GM12872 (cell line): ENCODE data around the gene SGSH.

Experiments
- TF ChIP-seq, protein P1 (sequence below): IDR thresholded peaks from 3 replicates; pipeline ENCODE4 v1.5.1; 2011; ENCODE audit warnings: low read depth, mild to moderate bottlenecking, low read length, moderate library complexity; ENCODE audit not compliant: insufficient read depth

Gene SGSH

DNA sequence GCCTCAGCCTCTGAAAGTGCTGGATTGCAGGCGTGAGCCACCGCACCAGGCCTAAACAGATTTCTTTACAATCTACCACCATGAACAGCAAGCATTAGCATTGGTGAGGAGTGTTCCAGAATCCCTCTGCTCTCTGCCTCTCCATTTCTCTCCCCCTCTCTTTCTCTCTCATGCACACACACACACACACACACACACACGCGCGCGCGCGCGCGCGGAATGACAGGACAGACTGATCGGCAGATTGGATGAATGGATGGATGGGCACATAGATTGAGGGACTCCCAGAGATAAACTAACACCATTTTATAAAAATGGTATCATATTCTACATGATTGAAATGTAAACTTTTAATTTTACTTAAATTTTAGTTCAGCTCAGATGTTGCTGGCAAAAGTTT is 47.0 kb downstream of the SGSH start:
- TF ChIP-seq, protein P1, sequence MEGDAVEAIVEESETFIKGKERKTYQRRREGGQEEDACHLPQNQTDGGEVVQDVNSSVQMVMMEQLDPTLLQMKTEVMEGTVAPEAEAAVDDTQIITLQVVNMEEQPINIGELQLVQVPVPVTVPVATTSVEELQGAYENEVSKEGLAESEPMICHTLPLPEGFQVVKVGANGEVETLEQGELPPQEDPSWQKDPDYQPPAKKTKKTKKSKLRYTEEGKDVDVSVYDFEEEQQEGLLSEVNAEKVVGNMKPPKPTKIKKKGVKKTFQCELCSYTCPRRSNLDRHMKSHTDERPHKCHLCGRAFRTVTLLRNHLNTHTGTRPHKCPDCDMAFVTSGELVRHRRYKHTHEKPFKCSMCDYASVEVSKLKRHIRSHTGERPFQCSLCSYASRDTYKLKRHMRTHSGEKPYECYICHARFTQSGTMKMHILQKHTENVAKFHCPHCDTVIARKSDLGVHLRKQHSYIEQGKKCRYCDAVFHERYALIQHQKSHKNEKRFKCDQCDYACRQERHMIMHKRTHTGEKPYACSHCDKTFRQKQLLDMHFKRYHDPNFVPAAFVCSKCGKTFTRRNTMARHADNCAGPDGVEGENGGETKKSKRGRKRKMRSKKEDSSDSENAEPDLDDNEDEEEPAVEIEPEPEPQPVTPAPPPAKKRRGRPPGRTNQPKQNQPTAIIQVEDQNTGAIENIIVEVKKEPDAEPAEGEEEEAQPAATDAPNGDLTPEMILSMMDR, result no peak

DNA sequence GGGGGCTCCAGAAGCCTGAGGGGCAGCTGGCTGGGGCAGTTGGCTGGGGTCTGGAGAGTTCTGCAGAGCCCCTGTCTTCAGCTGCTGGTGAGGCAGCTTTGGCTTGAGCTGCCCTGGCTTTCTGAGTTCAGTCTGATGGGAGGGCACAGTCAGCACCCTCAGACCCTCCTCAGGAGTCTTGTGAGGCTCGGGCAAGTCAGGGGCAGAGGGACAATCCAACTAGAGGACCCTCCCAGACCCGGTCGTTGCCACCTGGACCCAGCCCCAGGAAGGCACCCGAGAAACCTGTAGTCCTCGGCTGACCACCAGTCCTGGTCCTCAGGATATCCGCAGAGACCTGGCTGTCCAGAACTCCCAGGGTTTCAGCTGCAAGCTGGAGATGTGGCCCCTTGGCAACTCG is 48.5 kb downstream of the SGSH start:
- TF ChIP-seq, protein P1, result no peak

DNA sequence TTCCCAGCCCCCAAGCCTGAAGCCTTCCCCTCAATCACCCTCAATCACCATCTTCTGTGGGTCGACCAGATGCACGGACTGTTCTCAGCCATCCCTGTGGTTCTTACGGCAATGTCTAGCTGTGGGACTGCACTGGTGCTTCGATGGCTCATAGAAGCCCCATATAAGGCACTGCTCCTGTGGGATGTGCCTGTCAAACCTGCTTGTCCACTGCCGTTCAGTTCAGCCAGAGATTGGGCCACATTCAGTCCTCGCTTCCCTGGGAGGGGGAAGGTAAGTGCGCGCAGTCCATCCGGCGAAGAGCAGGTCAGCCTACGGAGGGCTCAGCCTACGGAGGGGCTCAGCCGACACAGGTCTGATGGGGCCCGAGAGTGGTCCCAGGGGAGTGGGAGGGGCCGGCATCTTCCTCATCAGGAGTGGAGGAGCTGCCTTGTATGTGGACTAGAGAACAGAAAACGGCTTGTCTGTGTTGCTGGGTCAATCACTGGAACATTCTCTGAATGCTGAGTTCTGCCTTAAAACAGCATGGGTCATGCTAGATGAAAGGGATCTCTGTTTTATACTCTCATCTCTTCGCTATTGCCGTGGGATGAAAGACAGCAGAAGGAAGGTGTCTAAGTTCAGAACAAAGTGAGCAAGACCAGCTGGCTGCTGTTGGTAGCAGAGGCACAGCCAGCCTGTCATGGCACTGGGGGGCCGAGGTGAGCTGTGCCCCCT is 50.2 kb downstream of the SGSH start, which contains the start of gene CARD14:
Gene CARD14 (plus strand): TSS at position 247 of the 717 bp plus-strand sequence. CDS start 11,409 bp downstream, outside the sequence.
- TF ChIP-seq, protein P1, result no peak

DNA sequence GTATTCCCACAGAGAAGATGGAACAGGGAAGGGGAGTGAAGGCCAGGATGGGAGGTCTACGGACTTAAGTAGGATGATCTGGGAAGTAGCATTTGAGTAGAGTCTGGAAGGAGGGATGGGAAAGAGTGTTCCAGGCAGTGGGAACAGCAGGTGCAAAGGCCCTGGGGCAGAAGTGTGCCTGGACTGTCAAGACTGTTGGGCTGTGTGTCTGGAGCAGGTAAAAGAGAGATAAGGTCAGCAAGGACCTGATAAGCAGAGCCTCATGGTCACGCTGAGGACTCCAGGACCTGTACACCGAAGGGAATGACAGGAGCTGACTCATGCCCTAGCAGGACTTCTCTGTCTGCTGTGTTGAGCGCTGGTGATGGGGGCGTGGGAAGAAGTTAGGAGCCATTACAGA is 51.0 kb downstream of the SGSH start:
- TF ChIP-seq, protein P1, result no peak

DNA sequence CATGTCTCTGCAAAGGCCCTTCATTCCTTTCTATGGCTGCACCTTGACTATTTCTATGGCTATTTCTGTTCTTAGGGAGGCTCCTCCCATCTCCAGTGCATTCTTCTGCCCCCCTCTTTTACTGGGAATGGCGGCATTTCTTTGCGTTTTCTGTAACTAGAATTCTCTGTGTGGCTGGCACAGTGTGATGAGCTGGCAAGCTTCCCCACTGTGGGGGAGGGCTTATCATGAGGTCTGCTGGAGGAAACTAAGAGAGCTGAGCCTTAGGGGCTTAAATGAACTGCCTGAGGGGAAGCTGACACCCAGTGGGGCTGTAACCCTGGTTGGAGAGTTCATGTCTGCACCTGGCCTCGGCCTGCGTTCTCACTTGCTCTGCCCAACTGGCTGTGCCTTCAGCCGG is 51.8 kb downstream of the SGSH start:
- TF ChIP-seq, protein P1, result no peak

DNA sequence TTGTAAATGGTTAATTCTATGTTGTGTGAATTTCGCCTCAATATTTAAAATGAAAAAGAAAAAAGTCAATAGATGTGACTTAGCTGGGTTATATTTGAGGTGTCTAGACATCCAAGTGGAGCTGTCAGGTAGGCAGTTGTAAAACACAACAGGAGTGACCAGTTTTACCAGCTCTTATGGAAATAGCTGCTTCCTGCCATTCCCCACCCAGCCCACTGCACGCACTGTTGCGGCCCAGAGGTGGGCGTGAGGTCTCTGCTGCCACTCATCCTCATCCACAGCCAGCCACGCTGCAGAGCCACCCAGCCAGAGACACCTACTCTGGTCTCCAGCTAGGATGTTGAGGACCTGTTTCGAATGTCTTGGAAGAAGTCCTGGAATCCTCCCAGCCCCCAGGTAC is 53.7 kb downstream of the SGSH start:
- TF ChIP-seq, protein P1, result no peak

DNA sequence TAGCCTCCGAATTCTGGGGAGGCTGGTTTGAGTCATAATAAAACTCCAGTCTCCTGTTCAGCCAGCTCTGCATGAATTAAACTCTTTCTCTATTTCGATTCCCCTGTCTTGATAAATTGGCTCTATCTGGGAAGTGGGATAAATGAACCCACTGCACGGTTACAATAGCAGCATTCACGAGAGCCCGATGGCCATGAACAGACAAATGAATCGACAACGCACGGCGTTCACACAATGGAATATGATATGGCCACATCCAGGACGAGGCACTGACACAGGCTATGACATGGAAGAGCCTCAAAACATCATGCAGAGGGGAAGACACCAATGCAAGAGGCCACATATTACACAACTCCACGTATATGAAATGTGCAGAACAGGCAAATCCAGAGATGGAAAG is 55.9 kb downstream of the SGSH start:
- TF ChIP-seq, protein P1, result no peak

DNA sequence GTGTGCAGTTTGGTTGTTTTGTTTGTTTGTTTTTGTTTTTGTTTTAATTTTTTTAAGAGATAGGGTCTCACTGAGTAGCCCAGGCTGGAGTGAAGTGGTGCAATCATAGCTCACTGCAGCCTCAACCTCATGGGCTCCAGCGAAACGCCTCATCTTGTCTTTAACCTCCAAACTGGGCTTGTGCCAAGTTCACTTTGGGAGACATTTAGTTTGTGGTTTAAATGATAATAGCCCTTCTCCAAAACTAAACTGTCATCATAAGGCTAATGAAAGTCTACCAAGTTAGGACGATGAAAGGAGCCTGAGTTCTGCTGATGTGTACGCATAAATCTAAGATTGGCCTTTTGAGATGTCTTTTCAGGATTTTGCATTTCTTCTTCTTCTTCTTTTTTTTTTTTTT is 56.8 kb downstream of the SGSH start:
- TF ChIP-seq, protein P1, result no peak
